H1 (cell line): ENCODE data around the gene KDM6B. TPM values are rescaled to one million over a fixed set of nuclear protein-coding genes. Genes with fewer than 3 reads are reported as not detected.

Experiments
- CTCF ChIA-PET: fragments of 300-600 bp; sonication (Branson Sonifier 250); formaldehyde crosslinking; loops from one replicate; lab custom pipeline; 2021; ENCODE audit not compliant: partially characterized antibody; lab: Charles Lee
- POLR2A ChIA-PET: fragments of 300-600 bp; sonication (Branson Sonifier 250); formaldehyde crosslinking; loops from one replicate; lab custom pipeline; 2021; ENCODE audit warnings: inconsistent platforms; ENCODE audit not compliant: partially characterized antibody; lab: Charles Lee
- DNase-seq, 2 experiments: peaks; one replicate each; pipeline versions ENCODE4 v3.0.0 to v3.0.0-alpha.2; 2010 to 2022; ENCODE audit warnings: low spot score in 2 of 2, low read depth in 1 of 2, mixed read lengths in 1 of 2
- FAIRE-seq: peaks from 2 replicates; lab custom pipeline; 2011; peaks lifted over from hg19 to GRCh38; lab: Jason Lieb, UNC
- H2AFZ ChIP-seq: 2 replicates; pipeline ENCODE4 v1.8.1; 2012; ENCODE audit warnings: low read length, inconsistent platforms
- H2AK5ac ChIP-seq: 2 replicates; pipeline ENCODE4 v1.6.1; 2013; ENCODE audit warnings: low read depth, low read length
- H2BK120ac ChIP-seq: replicated peaks from 2 replicates; pipeline ENCODE3; 2013; ENCODE audit warnings: low read depth, low read length, inconsistent platforms
- H2BK12ac ChIP-seq: 2 replicates; pipeline ENCODE4 v1.6.1; 2013; ENCODE audit warnings: low read depth, low read length
- H2BK15ac ChIP-seq: 2 replicates; pipeline ENCODE4 v1.6.1; 2013; ENCODE audit warnings: low read length
- H2BK20ac ChIP-seq: 2 replicates; pipeline ENCODE4 v1.6.1; 2013; ENCODE audit warnings: low read length
- H2BK5ac ChIP-seq: 2 replicates; pipeline ENCODE4 v1.6.1; 2013; ENCODE audit warnings: low read depth, low read length
- H3K14ac ChIP-seq: 2 replicates; pipeline ENCODE4 v1.6.1; 2013; ENCODE audit warnings: inconsistent platforms; ENCODE audit not compliant: insufficient read length
- H3K18ac ChIP-seq: 2 replicates; pipeline ENCODE4 v1.6.1; 2013; ENCODE audit warnings: low read length; ENCODE audit errors: extremely low read depth
- H3K23ac ChIP-seq: 2 replicates; pipeline ENCODE4 v1.6.1; 2013; ENCODE audit warnings: inconsistent platforms; ENCODE audit not compliant: insufficient read length
- H3K23me2 ChIP-seq: 2 replicates; pipeline ENCODE4 v1.6.1; 2013; ENCODE audit warnings: low read depth, low read length
- H3K27ac ChIP-seq: 2 replicates; pipeline ENCODE4 v1.6.1; 2011; ENCODE audit warnings: low read depth, low read length, inconsistent platforms
- H3K27me3 ChIP-seq, 4 experiments: replicated peaks in 1 of 4; 1 replicate in 1 of 4; 2 replicates in 3 of 4; pipeline versions ENCODE4 v1.6.1 to v1.8.1; 2011 to 2013; ENCODE audit warnings: low read length in 3 of 4, mild to moderate bottlenecking in 3 of 4, inconsistent platforms in 2 of 4, mixed read lengths in 2 of 4, moderate library complexity in 1 of 4; ENCODE audit not compliant: control insufficient read depth in 3 of 4, insufficient read depth in 3 of 4; ENCODE audit errors: extremely low read depth in 1 of 4
- H3K36me3 ChIP-seq, 4 experiments: 2 replicates each; pipeline versions ENCODE4 v1.6.1 to v1.8.1; 2011 to 2013; ENCODE audit warnings: mild to moderate bottlenecking in 4 of 4, low read length in 3 of 4, moderate library complexity in 2 of 4, control low read depth in 1 of 4, inconsistent platforms in 1 of 4; ENCODE audit not compliant: insufficient read depth in 4 of 4, control insufficient read depth in 2 of 4
- H3K4ac ChIP-seq: replicated peaks from 2 replicates; pipeline ENCODE3; 2013; ENCODE audit warnings: low read length, low read depth, mixed read lengths, inconsistent platforms; ENCODE audit not compliant: insufficient read length
- H3K4me1 ChIP-seq, 4 experiments: replicated peaks in 1 of 4; 1 replicate in 1 of 4; 2 replicates in 3 of 4; pipeline versions ENCODE4 v1.6.1 to v1.8.1; 2011 to 2013; ENCODE audit warnings: low read length in 3 of 4, inconsistent platforms in 2 of 4, mixed read lengths in 1 of 4; ENCODE audit not compliant: insufficient read depth in 4 of 4, control insufficient read depth in 3 of 4
- H3K4me2 ChIP-seq, 2 experiments: 2 replicates each; pipeline versions ENCODE4 v1.6.1 to v1.8.1; 2011 to 2013; ENCODE audit warnings: low read depth in 2 of 2, low read length in 2 of 2, control low read depth in 1 of 2, inconsistent platforms in 1 of 2, mild to moderate bottlenecking in 1 of 2; ENCODE audit not compliant: insufficient read depth in 1 of 2
- H3K4me3 ChIP-seq, 4 experiments: fragments of 200-600, 300-600 bp in 1 of 4; sonication (generic), shearing (Covaris generic), sonication (Bioruptor Twin) in 1 of 4; 2 replicates each; pipeline versions ENCODE4 v1.5.1 to v1.8.1; 2011 to 2016; ENCODE audit warnings: low read length in 4 of 4, low read depth in 3 of 4, control low read depth in 2 of 4, inconsistent platforms in 2 of 4, mild to moderate bottlenecking in 2 of 4, mixed read lengths in 1 of 4, moderate library complexity in 1 of 4; ENCODE audit not compliant: insufficient read depth in 2 of 4; ENCODE audit errors: extremely low read depth in 1 of 4
- H3K56ac ChIP-seq: replicated peaks from 2 replicates; pipeline ENCODE3; 2013; ENCODE audit warnings: low read depth, mild to moderate bottlenecking, mixed read lengths, low read length, inconsistent platforms; ENCODE audit not compliant: insufficient read length
- H3K79me1 ChIP-seq: 2 replicates; pipeline ENCODE4 v1.6.1; 2013; ENCODE audit warnings: low read depth, low read length, control low read depth
- H3K79me2 ChIP-seq, 2 experiments: 2 replicates each; pipeline versions ENCODE4 v1.6.1 to v1.8.1; 2012 to 2013; ENCODE audit warnings: low read length in 2 of 2, mild to moderate bottlenecking in 2 of 2, inconsistent platforms in 1 of 2; ENCODE audit not compliant: insufficient read depth in 2 of 2, control insufficient read depth in 1 of 2
- H3K9ac ChIP-seq, 4 experiments: replicated peaks in 1 of 4; 1 replicate in 1 of 4; 2 replicates in 3 of 4; pipeline versions ENCODE4 v1.6.1 to v1.8.1; 2011 to 2013; ENCODE audit warnings: low read depth in 3 of 4, low read length in 3 of 4, control low read depth in 2 of 4, mild to moderate bottlenecking in 2 of 4, moderate library complexity in 2 of 4, inconsistent platforms in 1 of 4; ENCODE audit errors: extremely low read depth in 1 of 4
- H3K9me3 ChIP-seq, 2 experiments: 2 replicates each; pipeline versions ENCODE4 v1.6.1 to v1.8.1; 2012 to 2013; ENCODE audit warnings: mild to moderate bottlenecking in 2 of 2, moderate library complexity in 2 of 2, control low read depth in 1 of 2, inconsistent platforms in 1 of 2, low read depth in 1 of 2, low read length in 1 of 2, mixed read lengths in 1 of 2; ENCODE audit not compliant: insufficient read depth in 2 of 2
- H4K20me1 ChIP-seq, 2 experiments: replicated peaks in 1 of 2; 2 replicates each; pipeline versions ENCODE3 to v1.8.1; 2011 to 2013; ENCODE audit warnings: inconsistent platforms in 2 of 2, low read length in 2 of 2, mild to moderate bottlenecking in 1 of 2; ENCODE audit not compliant: insufficient read depth in 2 of 2, control insufficient read depth in 1 of 2
- H4K5ac ChIP-seq: 2 replicates; pipeline ENCODE4 v1.6.1; 2013; ENCODE audit warnings: low read length, low read depth, mixed read lengths, inconsistent platforms; ENCODE audit not compliant: insufficient read length
- H4K8ac ChIP-seq: 2 replicates; pipeline ENCODE4 v1.8.0; 2013; ENCODE audit warnings: mild to moderate bottlenecking, moderate library complexity, low read length, inconsistent platforms; ENCODE audit not compliant: insufficient read depth; ENCODE audit errors: extremely low read depth
- H4K91ac ChIP-seq: replicated peaks from 2 replicates; pipeline ENCODE3; 2013; ENCODE audit warnings: low read length, mixed read lengths, inconsistent platforms; ENCODE audit not compliant: insufficient read length
- ASH2L ChIP-seq: fragments of 200-600, 300-600 bp; sonication (generic); IDR thresholded peaks from one replicate; pipeline ENCODE4 v1.7.1; 2017; ENCODE audit warnings: low read length
- ATF3 ChIP-seq: IDR thresholded peaks from 2 replicates; pipeline ENCODE4 v1.6.1; 2011; ENCODE audit warnings: low read depth, mild to moderate bottlenecking, low read length; ENCODE audit not compliant: insufficient read depth
- BACH1 ChIP-seq: IDR thresholded peaks from 2 replicates; pipeline ENCODE4 v1.6.1; 2012; ENCODE audit warnings: low read length, improper control_type of control experiment
- KDM1A ChIP-seq: fragments of 200-600, 300-600 bp; sonication (generic); IDR thresholded peaks from 2 replicates; pipeline ENCODE4 v1.7.1; 2016; ENCODE audit warnings: mild to moderate bottlenecking, low read length, borderline replicate concordance
- KDM4A ChIP-seq: IDR thresholded peaks from one replicate; pipeline ENCODE4 v1.7.1; 2012; ENCODE audit warnings: low read depth, mild to moderate bottlenecking, moderate library complexity, low read length, inconsistent platforms; ENCODE audit not compliant: severe bottlenecking
- MAFK ChIP-seq: IDR thresholded peaks from 2 replicates; pipeline ENCODE4 v1.6.1; 2012; ENCODE audit warnings: low read depth, mild to moderate bottlenecking, improper control_type of control experiment, low read length
- POLR2A ChIP-seq, 2 experiments: IDR thresholded peaks; 1 replicate in 1 of 2; 2 replicates in 1 of 2; pipeline ENCODE4 v1.6.1; 2011; ENCODE audit warnings: low read depth in 2 of 2, low read length in 2 of 2, mild to moderate bottlenecking in 2 of 2; ENCODE audit errors: control extremely low read depth in 1 of 2
- SIN3A ChIP-seq, 2 experiments: IDR thresholded peaks in 1 of 2; conservative IDR thresholded peaks in 1 of 2; 2 replicates each; pipeline ENCODE4 v1.6.1; 2011 to 2012; ENCODE audit warnings: low read length in 2 of 2, improper control_type of control experiment in 1 of 2, low read depth in 1 of 2, mild to moderate bottlenecking in 1 of 2
- SIX5 ChIP-seq: IDR thresholded peaks from 2 replicates; pipeline ENCODE4 v1.6.1; 2011; ENCODE audit warnings: mild to moderate bottlenecking, low read depth, low read length
- TEAD4 ChIP-seq: IDR thresholded peaks from 2 replicates; pipeline ENCODE4 v1.6.1; 2012; ENCODE audit warnings: low read depth, low read length, inconsistent platforms, mixed read lengths
- WGBS, 2 experiments: shearing (Covaris generic) in 1 of 2; methylation state at CpG; one replicate each; pipeline versions ENCODE4 v1.1.6 to v1.1.7; 2013 to 2015; ENCODE audit warnings: low lambda C conversion rate in 2 of 2, mixed read lengths in 2 of 2, inconsistent platforms in 1 of 2, low coverage in 1 of 2, missing lambda C conversion rate in 1 of 2; ENCODE audit not compliant: insufficient replicate concordance in 2 of 2, insufficient coverage in 1 of 2, insufficient read length in 1 of 2; ENCODE audit errors: extremely low coverage in 1 of 2, missing lambda C conversion rate in 1 of 2; 5-methylcytosine and 5-hydroxymethylcytosine counted together
- polyA plus RNA-seq, 7 experiments: library from polyadenylated mRNA; depleted of rRNA in 3 of 7; stranded (reverse) in 5 of 7; unstranded in 2 of 7; fragments of >200 nt in 5 of 7; fragments of 200-250 nt in 2 of 7; gene quantifications; 1 replicate in 5 of 7; 2 replicates in 1 of 7; 4 replicates in 1 of 7; pipeline versions ENCODE4 v1.2.1 to v1.2.3, GENCODE V29; 2011 to 2013; ENCODE audit warnings: missing spikeins in 2 of 7, mixed read lengths in 2 of 7
- total RNA-seq: library from RNA; stranded (reverse); fragmentation: NEBNext Ultra II Directional; extraction: Animal tissue kit (Norgen Biotek cat#: 25700); gene quantifications from 2 replicates; pipeline ENCODE4 v1.2.1, GENCODE V29; 2021

The KDM6B gene
- total and polyA plus RNA-seq, 2 of the 8 experiments (the other 6 are each of a cell fraction or from before 2014, with no cell fraction given), result 0.48 to 3.7 TPM

- Histone ChIP-seq H3K79me2 (peaks cover 0 to 5% of the 10 kb centered on the region in 2 experiments; a peak in 1 of 4 replicates), H2AFZ (peak within 1 kb of the TSS; percentile 100), H3K4ac (peak within 1 kb of the TSS; percentile 93), H3K9ac (peak within 1 kb of the TSS; percentile 64 to 95 (median 88)), H2BK5ac (peak within 1 kb of the TSS; percentile 96), H2BK120ac (no peak within 1 kb of the TSS), H2BK15ac (peak within 1 kb of the TSS; percentile 99; the same call in 1 of the 2 replicates), H3K23ac (no peak within 1 kb of the TSS), H3K23me2 (peaks cover 20% of the 10 kb centered on the region), H3K18ac (peak within 1 kb of the TSS; percentile 100), H3K9me3 (no peaks in the 10 kb centered on the region), H3K56ac (peak within 1 kb of the TSS; percentile 84), H3K36me3 (no peaks in the 10 kb centered on the region), H2AK5ac (no peak within 1 kb of the TSS), H3K14ac (no peak within 1 kb of the TSS), H3K79me1 (no peaks in the 10 kb centered on the region), H2BK20ac (peak within 1 kb of the TSS; percentile 99; the same call in 1 of the 2 replicates), H3K4me1 (peaks cover 0 to 26% (median 22%) of the 10 kb centered on the region in 4 experiments; a peak in 6 of 7 replicates), H4K8ac (peak within 1 kb of the TSS; percentile 99; the same call in 1 of the 2 replicates), H3K27ac (peak within 1 kb of the TSS; percentile 97), H4K20me1 (peaks cover 0 to 10% of the 10 kb centered on the region in 2 experiments), H4K91ac (peak within 1 kb of the TSS; percentile 96), H2BK12ac (peak within 1 kb of the TSS; percentile 93), H3K4me2 (peak within 1 kb of the TSS; percentile 74 to 97), H3K27me3 (peaks cover 21 to 41% (median 36%) of the 10 kb centered on the region in 4 experiments), H3K4me3 (peak within 1 kb of the TSS; percentile 70 to 86 (median 80)), H4K5ac (peak within 1 kb of the TSS; percentile 100)
- ChIA-PET POLR2A (interaction anchor here (0.6 to 3.1 kb wide), 19 partner anchors 8 to 211 kb away, joined by 3 to 34 read pairs (median 4); partner anchors contain the start of genes DNAH2 and KDM6B), CTCF (interaction anchor here (0.8 to 2.7 kb wide), 8 partner anchors 11 to 159 kb away, joined by 3 to 7 read pairs (median 5); no protein-coding TSS in a partner anchor)
- 3% methylated on average over 46 of the region's 48 CpGs; no CpG with 5 or more reads in 1 of the 2 experiments for WGBS, 2 experiments
- FAIRE-seq (no peak), DNase-seq (peak in 1 of 2 experiments; percentile 91)
- TF ChIP-seq POLR2A (IDR thresholded peaks at IDR 0.05; ENCODE audit: control extremely low read depth in 1 of 2, low read depth in 2 of 2, low read length in 2 of 2) (peak in 1 of 2 experiments; percentile 28; a peak in 2 of 3 replicates), KDM1A (no peak), ATF3 (peak; percentile 38; the same call in 1 of the 2 replicates), BACH1 (0 out of 2 replicates have a peak, but pooled peaks have one; percentile 31), SIX5 (no peak), MAFK (no peak), KDM4A (peak; percentile 27), ASH2L (peak; percentile 39), SIN3A (conservative IDR thresholded peaks at IDR 0.05 in 1 of 2, IDR thresholded peaks at IDR 0.05 in 1 of 2; ENCODE audit: low read depth in 1 of 2, low read length in 2 of 2) (peak; percentile 75 to 92; a peak in 2 of 4 replicates), TEAD4 (0 out of 2 replicates have a peak, but pooled peaks have one; percentile 15)
Measured at GRCh38 chr17:7857713-7858521, 23.9 kb downstream of the KDM6B start, which contains the start of gene CYB5D1. Gene CYB5D1, plus strand, starts transcription at chr17:7858003. Its CDS starts 132 bp downstream, at chr17:7858135.
